ENCODE measurements around the gene LASP1NB.
"Not testable (repeated sequence)": the region's sequence is repeated elsewhere in the genome, so short reads cannot be mapped to it uniquely, and the experiment has no call there.

Gene LASP1NB

GRCh38 chr17:38918129-38918913, 7.1 kb upstream of the LASP1NB start:
- DNase-seq (ENCODE audit: low spot score), result no peak

GRCh38 chr17:38918916-38919315, 6.5 kb upstream of the LASP1NB start:
- no peak for DNase-seq (ENCODE audit: low spot score)

- DNase-seq (ENCODE audit: low spot score), result no peak
These were observed 5.9 kb upstream of the LASP1NB start for GRCh38 chr17:38919316-38920078.

GRCh38 chr17:38920374-38921291, 4.8 kb upstream of the LASP1NB start:
- DNase-seq (ENCODE audit: low spot score), result no peak

GRCh38 chr17:38921756-38922411, 3.5 kb upstream of the LASP1NB start:
- DNase-seq (ENCODE audit: low spot score), result no peak

GRCh38 chr17:38922538-38923297, 2.7 kb upstream of the LASP1NB start:
- no peak for DNase-seq (ENCODE audit: low spot score)

- no peak for DNase-seq (ENCODE audit: low spot score)
These were observed 1.1 kb downstream of the LASP1NB start for GRCh38 chr17:38926293-38927070.

GRCh38 chr17:38930782-38931181, 5.4 kb downstream of the LASP1NB start:
- DNase-seq (ENCODE audit: low spot score), result not testable (repeated sequence)

GRCh38 chr17:38933962-38934361, 8.5 kb downstream of the LASP1NB start:
- not testable (repeated sequence) for DNase-seq (ENCODE audit: low spot score)

GRCh38 chr17:38939987-38940386, 14.6 kb downstream of the LASP1NB start:
- DNase-seq (ENCODE audit: low spot score), result no peak

- DNase-seq (ENCODE audit: low spot score), result no peak
These were observed 15.0 kb downstream of the LASP1NB start for GRCh38 chr17:38940404-38940803.

- DNase-seq (ENCODE audit: low spot score), result no peak
These were observed 17.4 kb downstream of the LASP1NB start for GRCh38 chr17:38942696-38943334.

GRCh38 chr17:38943607-38944006, 18.2 kb downstream of the LASP1NB start:
- DNase-seq (ENCODE audit: low spot score), result no peak

GRCh38 chr17:38947189-38947588, 21.8 kb downstream of the LASP1NB start:
- DNase-seq (ENCODE audit: low spot score), result no peak

GRCh38 chr17:38953800-38954199, 28.4 kb downstream of the LASP1NB start:
- not testable (repeated sequence) for DNase-seq (ENCODE audit: low spot score)

GRCh38 chr17:38958326-38958725, 32.9 kb downstream of the LASP1NB start:
- DNase-seq (ENCODE audit: low spot score), result no peak

- no peak for DNase-seq (ENCODE audit: low spot score)
These were observed 33.3 kb downstream of the LASP1NB start for GRCh38 chr17:38958756-38959155.

- DNase-seq (ENCODE audit: low spot score), result no peak
These were observed 34.1 kb downstream of the LASP1NB start for GRCh38 chr17:38959508-38959907.

GRCh38 chr17:38960402-38960801, 35.0 kb downstream of the LASP1NB start:
- no peak for DNase-seq (ENCODE audit: low spot score)

GRCh38 chr17:38961413-38961812, 36.0 kb downstream of the LASP1NB start:
- DNase-seq (ENCODE audit: low spot score), result no peak
